ENCODE results near the gene HIVEP2. TPM values are rescaled to one million over a fixed set of nuclear protein-coding genes. Genes with fewer than 3 reads are reported as not detected.

HIVEP2 gene
- total and polyA plus RNA-seq, 7 donors = 6.2 to 39.7 (median 22.6) TPM

GRCh38 chr6:142761756-142762155 lies 183.2 kb downstream of the HIVEP2 start:
- H3K36me3 ChIP-seq (ENCODE audit: insufficient read depth in 1 of 2, low read depth in 1 of 2) = peaks cover 6 to 84% of the 10 kb centered on the region in 2 donors
- no peak overlapping the region for H3K4me3 ChIP-seq
- DNase-seq = no peak
- 71 to 86% (median 82%) methylated on average over 1 of the region's 1 CpG for WGBS, 3 donors
- H3K27ac ChIP-seq = no peak overlapping the region
- H3K4me1 ChIP-seq = peaks cover 11% of the 10 kb centered on the region
- H3K9me3 ChIP-seq = no peaks in the 10 kb centered on the region
- intact Hi-C loops (cut with DNase I) = no loop called here
- ATAC-seq = no peak
- TF ChIP-seq CTCF (IDR thresholded peaks at IDR 0.05) = no peak
- no peaks in the 10 kb centered on the region for H3K27me3 ChIP-seq (ENCODE audit: insufficient read depth in 3 of 3, low read length in 2 of 3)

GRCh38 chr6:142760152-142760551 lies 184.8 kb downstream of the HIVEP2 start:
- Histone ChIP-seq H3K36me3 (ENCODE audit: insufficient read depth in 1 of 2, low read depth in 1 of 2) (peaks cover 6 to 80% of the 10 kb centered on the region in 2 donors), H3K9me3 (no peaks in the 10 kb centered on the region), H3K4me1 (peaks cover 11% of the 10 kb centered on the region), H3K4me3 (no peak overlapping the region), H3K27ac (no peak overlapping the region), H3K27me3 (ENCODE audit: insufficient read depth in 3 of 3, low read length in 2 of 3) (no peaks in the 10 kb centered on the region)
- 40 to 53% (median 45%) methylated on average over 7 of the region's 7 CpGs for WGBS, 3 donors
- ATAC-seq (peak; percentile 55 to 88 (median 82)), DNase-seq (no peak)
- no peak for TF ChIP-seq CTCF (IDR thresholded peaks at IDR 0.05)
- intact Hi-C loops (cut with DNase I) = no loop called here

GRCh38 chr6:142758629-142759025 lies 186.3 kb downstream of the HIVEP2 start:
- DNase-seq (no peak), ATAC-seq (no peak)
- Histone ChIP-seq H3K27ac (no peak overlapping the region), H3K27me3 (ENCODE audit: insufficient read depth in 3 of 3, low read length in 2 of 3) (no peaks in the 10 kb centered on the region), H3K4me1 (peaks cover 11% of the 10 kb centered on the region), H3K4me3 (no peak overlapping the region), H3K9me3 (no peaks in the 10 kb centered on the region), H3K36me3 (ENCODE audit: insufficient read depth in 1 of 2, low read depth in 1 of 2) (peaks cover 3 to 71% of the 10 kb centered on the region in 2 donors)
- TF ChIP-seq CTCF (IDR thresholded peaks at IDR 0.05) = no peak
- intact Hi-C loops (cut with DNase I) = no loop called here
- WGBS, 3 donors = 85 to 89% (median 87%) methylated on average over 4 of the region's 4 CpGs

- no peak for ATAC-seq
Observed at GRCh38 chr6:142757852-142758628, 186.9 kb downstream of the HIVEP2 start.

More at GRCh38 chr6:142757852-142758628, 186.9 kb downstream of the HIVEP2 start:
- no peak overlapping the region for H3K4me3 ChIP-seq
- no peak for DNase-seq
- no peaks in the 10 kb centered on the region for H3K27me3 ChIP-seq (ENCODE audit: insufficient read depth in 3 of 3, low read length in 2 of 3)
- peaks cover 3 to 71% of the 10 kb centered on the region in 2 donors for H3K36me3 ChIP-seq (ENCODE audit: insufficient read depth in 1 of 2, low read depth in 1 of 2)
- 73 to 87% (median 79%) methylated on average over 4 of the region's 4 CpGs for WGBS, 3 donors
- peaks cover 11% of the 10 kb centered on the region for H3K4me1 ChIP-seq
- no peaks in the 10 kb centered on the region for H3K9me3 ChIP-seq
- no peak overlapping the region for H3K27ac ChIP-seq
- intact Hi-C loops (cut with DNase I) = no loop called here
- no peak for TF ChIP-seq CTCF (IDR thresholded peaks at IDR 0.05)
